ENCODE measurements around the gene PPP2R2C.

The PPP2R2C gene

DNA sequence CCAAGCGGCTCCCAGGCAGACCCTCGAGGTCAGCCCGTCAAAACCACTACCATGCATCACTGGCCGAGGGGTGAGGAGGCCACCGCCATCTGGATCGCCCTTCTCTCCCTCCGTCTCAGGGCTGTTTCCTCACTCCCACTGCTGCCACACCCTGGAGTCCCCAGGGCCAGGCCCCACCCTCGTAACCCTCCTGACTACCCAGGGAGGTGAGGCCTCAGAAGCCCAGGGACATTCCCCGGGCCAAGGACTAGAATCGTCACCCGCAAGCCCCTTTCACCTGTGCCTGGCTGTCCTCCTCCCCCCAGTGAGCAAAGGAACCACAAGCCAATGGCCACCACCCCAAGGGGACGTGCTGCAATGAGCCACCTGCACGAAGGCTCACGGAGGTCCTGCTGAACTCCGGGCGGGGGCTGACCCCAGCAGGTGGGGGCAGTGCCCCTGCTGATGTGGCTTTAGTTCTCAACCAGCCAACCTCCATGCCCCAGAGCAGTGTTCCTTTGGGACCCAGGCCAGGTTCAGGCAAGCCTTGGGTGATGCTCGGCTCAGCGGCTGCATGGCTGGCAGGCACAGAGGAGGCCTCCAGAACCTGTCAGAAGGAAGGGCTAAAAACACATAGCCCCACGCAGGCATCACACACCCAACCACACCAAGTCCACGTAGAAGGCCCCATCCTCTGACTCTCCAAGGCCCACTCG is 23.8 kb downstream of the PPP2R2C start:
- DNase-seq (ENCODE audit: low read depth): no peak

DNA sequence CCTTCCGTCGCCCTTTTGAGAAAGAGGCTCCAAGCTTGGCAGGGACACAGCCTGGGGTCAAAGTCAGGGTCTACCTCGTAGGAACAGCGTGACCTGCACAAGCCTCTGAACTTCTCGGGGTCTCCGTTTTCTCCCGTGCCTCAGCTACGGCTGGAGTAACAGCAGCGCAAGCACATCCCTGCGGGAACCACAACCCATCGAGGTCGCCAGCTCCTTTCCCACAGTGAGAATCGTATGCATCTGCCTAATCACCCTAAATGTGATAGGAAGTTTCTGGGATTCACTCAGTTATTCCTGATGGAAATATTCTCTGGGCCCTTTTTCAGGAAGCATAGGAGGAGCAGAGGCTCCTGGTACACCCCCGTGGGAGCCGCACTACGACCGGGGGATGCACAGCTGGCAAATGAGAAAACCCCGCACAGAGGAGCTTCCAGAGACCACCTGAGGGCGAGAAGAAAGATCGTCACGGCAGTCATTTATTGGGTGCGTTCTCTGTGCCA is 24.7 kb downstream of the PPP2R2C start:
- DNase-seq (ENCODE audit: low read depth): no peak

DNA sequence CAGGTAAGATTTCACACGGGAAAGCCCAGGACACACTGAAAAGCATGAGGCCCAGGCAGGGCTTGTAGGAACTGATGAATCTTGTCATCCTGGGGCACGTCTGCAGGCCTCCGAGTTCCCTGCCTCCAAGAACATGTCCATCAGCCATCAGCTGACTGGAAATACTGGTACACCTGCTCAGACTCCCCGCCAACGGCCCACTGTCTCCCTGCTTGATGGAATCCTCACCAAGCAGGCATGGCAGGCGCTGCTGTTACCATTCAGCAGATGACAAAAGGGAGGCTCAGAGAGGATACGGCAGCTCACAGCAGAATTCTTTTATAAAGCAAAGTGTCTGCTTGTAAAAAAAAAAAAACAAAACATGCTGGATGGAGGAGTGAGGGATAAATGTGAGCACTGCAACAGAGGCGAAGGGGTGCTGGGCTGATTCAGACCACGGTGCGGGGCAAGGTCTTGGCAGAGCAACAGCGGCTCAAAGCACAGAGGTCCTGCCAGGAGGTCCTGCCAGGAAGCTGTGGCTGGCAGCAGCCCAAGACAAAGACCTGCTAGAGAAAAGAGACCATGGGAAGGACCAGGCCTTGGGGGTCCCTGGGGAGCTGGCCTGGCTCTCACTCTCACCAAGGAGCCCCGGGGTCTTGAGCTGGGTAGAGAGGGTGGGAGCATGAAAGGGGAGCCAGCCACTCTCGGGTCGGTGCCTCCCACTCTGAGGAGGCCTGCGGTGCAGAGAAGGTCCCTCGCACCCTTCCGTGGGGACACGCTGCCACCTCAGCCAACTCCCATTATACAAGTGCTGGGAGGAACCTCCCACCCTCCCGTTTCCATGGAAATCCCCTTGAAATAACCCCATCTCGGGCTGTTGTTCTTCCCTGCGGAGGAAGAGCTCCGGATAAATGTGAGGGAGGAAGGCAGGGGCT is 25.6 kb downstream of the PPP2R2C start:
- no peak for DNase-seq (ENCODE audit: low read depth)

DNA sequence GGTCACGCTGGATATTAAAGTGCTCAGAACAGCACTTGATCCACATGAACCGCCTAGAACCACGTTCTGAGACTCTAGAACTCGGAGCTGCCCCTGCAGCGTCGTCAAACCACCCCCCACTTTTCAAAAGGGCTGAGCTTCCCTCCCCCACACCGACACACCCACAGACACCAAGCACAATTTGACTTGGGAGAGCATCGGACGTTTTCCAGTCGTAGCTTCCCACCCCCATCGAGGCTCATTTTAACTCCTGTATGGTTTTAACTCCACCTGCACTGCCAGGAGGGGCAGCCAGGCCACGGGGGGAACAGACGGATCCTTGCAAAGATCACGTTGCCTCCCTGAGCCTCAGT is 26.3 kb downstream of the PPP2R2C start:
- no peak for DNase-seq (ENCODE audit: low read depth)

DNA sequence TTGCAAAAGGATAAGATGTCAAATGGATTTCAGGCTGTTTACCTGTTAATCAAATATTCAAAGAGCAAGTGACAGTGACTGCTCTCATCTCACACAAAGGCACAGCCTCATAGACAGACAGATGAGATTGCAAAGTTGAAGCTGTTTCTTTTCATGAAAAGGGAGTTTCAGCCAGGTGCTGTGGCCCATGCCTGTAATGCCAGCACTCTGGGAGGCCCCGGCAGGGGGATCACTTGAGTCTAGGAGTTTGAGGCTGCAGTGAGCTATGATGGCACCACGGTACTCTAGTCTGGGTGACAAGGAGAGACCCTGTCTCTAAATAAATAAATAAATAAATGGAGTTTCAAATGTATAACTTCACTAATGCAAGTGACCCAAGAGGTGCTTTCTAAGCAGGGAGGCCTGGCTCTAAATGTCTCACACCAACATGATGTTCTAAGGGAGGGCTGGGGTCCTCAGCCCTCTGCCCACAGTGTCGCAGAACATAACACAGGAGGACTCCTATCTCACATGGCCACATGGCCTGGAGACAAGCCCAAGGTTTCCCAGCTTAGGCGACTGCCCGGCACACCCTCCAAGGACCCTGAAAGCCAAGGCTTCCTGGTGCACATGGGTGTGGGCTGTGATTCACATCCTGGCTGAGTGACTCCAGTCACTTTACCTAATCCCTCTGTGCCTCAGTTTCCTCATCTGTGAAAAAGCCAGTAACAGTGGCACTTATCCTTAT is 26.8 kb downstream of the PPP2R2C start:
- no peak for DNase-seq (ENCODE audit: low read depth)

DNA sequence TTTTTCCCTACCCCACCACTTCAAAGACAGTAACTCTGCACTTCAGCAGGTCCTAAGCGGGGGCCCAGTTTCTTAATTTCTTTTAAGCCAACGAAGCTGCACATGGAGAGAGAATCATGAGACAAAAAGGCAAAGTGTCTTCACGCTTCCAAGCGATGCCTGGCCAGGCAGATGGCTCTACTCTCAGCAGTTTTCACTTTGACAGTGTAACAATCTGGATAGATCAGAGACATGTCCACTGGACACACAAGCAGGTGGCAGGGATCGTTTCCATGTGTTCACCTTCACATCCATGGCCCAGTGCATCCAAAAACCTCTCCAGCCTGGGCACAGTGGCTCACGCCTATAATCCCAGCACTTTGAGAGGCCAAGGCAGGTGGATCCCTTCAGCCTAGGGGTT is 27.8 kb downstream of the PPP2R2C start:
- DNase-seq (ENCODE audit: low read depth): no peak

DNA sequence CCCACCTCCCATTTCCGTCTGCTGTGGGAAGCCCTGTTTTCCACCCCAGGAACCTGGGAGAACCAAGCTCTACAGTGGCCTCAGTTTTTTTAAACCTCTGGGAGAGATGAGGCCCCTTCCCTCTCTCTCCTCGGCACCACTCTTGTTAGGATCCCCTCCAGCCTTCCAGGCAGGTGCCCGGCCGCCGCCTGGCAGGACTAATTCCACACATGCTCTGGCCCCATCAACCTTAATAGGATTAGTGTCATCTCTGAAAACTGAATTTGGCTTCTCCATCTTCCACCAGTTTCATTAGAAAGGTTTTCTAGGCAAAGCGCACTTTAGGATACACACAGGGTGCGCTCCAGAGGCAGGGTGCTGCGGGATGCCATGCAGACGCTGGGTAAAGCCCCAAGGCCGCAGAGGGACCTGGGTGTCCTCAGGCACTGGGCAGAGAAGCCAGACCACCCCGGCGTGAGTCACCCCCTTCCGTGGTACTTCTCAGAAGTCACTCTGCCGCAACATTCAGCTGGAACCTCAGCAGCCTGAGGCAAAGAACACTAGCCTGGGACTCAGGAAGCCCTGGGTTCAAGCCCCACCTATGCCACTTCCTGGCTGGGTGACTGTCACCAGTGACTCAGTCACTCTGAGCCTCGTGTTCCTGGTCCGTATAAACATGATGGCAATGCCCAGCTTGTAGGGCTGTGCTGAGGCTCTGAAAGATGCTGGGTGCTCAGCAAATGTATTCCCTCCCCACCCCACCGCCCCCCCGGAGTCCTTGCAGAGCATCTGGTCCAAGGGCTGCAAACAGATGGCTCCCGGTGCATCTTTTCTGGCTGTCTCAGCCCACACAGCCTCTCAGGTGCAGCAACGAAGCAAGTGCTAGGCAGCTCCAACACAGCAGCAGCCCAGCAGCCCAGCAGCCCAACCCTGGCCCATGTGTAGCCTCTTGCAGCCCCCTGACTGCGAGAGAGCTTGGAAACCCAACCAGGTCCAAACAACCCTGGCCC is 29.1 kb downstream of the PPP2R2C start:
- no peak for DNase-seq (ENCODE audit: low read depth)

DNA sequence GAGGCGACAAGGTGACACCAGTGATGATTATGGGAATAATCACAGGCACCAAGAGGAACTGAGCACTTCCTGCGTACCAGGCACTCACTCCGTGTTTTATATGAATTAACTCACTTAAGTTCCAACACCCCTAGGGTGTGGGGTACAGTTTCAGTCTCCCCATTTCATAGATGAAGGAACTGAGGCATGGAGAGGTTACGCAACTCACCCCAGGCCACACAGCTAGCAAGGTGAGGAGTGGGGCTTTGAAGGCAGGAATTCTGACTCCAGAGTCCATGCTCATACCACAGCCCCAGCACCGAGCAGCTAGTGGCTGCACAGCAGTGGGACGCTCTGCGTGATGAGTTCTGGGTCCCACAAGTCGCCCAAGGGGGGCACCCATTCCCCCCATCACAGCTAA is 29.9 kb downstream of the PPP2R2C start:
- no peak for DNase-seq (ENCODE audit: low read depth)

DNA sequence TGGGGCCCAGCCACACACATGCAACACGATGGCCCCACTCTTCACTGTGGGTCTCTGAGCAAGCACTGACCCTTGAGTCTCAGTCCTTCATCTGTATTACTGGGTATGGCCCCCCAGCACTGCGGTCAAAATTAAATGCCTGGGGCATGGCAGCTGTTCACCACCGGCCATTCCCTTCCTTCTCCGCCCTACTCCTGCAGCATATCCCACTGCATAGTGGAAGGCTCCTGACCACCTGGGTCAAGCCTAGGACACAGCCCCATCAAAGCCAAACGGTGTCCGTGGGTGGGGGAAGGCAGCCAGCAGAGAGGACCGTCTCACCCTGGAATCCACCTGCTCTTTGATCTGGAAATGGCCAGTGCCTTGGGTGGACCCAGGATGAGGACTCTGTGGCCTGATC is 30.7 kb downstream of the PPP2R2C start:
- no peak for DNase-seq (ENCODE audit: low read depth)

DNA sequence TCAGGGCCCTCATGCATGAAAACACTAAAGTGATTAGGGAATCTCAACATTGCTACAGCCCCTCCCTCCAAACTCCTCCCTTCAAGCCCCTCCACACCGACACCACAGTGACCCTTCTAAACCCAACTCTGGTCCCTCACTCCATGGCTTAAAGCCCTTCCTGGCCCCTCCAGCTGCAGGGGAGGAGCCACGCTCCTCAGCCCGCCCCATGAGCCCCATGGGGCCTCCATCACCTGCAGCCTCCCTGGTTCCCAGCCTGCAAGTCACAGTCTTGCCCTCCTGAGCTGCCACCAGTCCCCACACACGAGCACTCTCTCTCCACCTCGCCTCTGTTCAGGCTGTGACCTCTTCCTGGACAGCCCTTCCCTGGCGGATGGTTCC is 31.2 kb downstream of the PPP2R2C start:
- no peak for DNase-seq (ENCODE audit: low read depth)

DNA sequence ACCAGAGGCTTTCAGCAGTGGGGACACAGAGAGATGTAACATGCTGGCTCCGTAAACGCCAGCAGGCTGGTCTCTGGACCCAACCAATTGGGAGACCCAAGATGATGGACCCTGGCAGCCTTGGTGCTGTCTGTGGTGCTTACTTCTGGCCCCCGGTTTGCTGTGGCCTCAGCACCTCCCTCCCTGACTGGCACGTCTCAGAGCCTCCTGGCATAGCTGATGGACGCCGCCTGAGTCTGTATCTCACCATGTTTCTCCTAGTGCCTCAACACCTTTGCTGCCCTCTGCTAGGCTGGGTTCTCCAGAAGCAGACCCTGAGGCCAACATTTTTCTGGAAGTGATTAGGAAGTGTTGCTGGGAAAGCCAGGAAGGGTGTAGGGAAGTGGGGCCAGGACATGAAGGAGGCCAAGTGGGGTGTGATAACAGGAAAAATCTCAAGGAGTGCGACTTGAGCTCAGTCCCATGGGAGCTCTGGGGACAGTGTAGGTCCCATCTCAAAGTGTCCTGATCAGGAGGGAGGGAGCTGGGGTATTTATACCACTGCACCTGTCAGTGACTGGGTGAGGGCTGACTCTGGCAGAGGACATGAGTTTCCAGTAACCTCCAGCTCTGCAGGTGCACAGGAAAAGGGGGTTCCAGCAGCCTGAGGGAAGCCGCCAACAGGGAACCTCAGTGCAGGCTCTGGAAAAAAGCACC is 31.8 kb downstream of the PPP2R2C start:
- no peak for DNase-seq (ENCODE audit: low read depth)

DNA sequence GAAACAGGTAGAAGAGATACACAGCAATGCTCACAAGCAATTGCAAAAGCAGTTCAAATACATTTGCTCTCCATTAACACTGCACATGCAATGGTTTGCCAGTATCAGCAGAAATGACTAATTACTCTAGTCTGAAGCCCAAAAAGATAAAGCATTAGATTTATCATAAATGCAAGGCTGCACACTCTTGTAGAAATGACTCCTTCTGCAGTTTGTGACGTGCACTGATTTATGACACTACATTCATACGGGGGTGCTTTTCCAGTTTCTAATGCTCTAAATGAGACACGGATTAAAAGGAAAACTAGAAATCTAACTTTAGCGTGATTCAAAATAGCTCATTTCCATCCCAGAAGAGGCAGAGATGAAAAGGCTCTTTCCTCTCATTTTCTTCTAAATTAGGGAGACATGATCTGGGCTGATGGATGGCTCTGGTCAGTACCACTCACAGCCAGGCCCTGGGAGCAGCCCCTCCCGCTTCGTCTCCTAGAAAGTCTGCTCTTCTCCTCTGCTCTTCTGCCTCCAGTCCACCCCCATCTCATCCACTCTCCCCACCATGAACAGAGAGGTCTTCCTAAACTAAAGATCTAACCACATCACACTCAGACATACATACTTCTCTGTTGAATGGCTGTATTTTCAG is 33.2 kb downstream of the PPP2R2C start:
- no peak for DNase-seq (ENCODE audit: low read depth)

DNA sequence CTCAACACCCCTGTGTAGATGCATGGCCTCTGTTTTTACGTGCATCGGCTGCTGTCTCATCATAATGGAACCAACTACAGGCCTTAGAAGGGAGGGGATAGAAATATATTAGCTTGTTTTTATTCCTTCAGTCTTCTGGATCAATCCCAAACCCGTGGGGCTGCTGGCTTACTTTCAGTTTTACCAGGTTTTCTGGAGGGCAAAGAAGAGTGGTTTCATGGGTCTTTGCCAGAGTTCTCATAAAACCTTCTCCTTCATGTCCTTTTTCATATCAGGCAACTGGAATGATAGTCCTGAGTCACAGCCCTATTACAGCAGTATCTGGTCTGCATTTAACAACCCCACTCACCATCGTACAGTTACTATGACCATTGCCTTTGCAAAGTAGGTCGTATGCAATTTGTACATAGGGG is 34.6 kb downstream of the PPP2R2C start:
- no peak for DNase-seq (ENCODE audit: low read depth)

DNA sequence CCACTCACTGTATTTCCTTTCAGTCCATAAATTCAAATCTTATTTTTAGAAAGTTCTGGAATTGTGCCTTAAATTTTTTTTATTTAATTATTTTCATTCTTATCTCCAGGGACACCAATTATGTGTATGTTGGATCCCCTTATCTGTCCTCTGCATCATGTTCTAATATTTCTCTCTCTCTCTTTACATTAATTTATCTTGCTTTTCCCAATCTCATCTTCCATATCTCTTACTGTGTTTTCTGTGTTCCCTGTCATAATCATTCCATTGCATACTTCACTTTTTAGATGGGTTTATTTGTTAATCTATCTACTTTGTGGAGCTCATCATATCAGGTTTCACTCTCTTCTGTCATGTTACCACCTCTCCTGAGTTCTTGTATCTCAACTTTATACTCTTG is 37.4 kb downstream of the PPP2R2C start:
- DNase-seq (ENCODE audit: low read depth): no peak

DNA sequence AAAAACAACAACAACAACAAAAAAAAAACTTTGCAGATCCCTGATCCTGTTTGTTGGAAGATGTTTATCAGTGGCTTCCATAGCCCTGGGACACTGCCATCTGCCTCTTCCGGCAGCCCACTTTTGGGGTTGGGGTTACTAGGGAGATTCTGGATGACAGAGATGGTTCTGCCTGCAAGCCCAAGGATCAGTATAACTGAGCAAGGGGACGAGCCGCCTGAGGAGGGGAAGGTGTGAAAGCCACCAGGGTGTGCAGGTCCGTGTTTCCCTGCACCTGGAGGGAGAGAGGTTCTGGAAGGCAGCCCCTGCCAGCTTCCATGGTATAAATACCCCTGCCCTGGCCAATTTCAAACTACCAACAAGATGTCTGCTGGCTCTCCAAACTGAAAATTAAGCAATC is 41.5 kb downstream of the PPP2R2C start:
- no peak for DNase-seq (ENCODE audit: low read depth)

DNA sequence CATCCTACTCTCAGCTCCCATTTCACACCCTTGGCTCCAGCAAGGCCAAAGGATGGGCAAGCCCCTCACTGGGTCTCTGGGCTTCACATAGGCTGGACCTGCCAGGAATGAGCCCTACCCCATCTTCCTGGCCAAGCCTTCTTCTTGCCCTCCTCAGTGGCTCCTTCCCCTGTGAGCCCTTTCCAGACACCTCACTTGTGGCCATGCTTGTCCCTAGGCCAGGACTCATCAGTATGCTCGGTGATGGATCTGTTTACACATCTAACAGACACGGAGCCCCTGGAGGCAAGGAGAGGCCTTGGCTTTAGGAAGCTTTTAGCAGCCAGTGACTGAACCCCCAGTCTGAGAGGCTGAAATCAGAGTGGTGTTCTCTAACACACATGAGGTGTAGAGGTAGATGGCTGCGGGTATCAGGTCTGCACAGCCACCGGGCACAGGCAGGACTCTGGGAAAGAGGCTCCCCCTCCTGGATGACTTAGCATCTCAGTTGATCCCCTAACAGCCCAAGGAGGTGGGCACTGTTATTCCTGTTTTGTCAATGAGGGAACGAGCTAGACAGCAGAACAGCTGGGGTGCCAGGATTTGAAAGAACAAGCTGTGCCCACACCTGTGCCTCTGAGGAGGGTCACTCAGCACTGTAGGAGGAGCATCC is 44.8 kb downstream of the PPP2R2C start:
- DNase-seq (ENCODE audit: low read depth): no peak

DNA sequence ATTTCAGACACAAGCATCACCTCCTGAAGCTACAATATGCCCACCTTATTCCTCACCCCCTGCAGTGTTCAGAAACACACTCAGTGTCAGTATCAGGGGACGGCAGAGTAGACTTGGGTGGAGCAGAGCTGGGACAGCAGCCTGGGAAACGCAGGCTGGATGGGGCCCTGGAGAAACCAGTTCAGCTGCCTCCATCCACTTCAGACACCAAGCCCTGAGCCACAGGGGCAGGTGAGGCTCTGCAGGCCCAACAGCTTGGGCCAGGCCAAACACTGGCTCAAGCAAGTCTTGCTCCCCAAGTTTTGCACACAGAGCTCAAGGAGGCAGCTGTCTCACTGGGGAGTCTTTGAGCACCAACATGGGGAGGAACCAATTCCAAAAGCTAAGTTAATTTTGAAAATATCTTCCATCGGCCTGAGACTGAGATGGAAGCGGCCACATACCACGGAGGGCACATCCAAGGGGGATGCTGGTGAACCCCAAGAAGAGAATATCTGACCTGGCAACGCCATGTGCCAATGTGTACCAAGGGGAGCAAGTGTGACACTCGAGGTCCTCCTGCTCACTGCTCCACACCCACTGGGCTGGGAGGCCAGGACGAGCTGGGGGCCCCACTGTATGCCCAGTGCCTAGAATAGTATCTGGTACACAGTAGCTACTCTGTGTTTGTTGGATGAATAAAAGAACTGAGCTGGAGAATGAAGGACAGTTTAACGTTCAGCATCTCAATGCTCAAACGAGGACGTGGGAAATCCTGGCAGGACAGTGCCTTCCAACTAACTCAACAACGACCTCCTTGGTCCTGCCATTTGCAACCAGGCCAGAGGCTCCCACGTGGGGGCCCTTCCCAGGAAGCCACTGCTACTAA is 45.6 kb downstream of the PPP2R2C start:
- no peak for DNase-seq (ENCODE audit: low read depth)

DNA sequence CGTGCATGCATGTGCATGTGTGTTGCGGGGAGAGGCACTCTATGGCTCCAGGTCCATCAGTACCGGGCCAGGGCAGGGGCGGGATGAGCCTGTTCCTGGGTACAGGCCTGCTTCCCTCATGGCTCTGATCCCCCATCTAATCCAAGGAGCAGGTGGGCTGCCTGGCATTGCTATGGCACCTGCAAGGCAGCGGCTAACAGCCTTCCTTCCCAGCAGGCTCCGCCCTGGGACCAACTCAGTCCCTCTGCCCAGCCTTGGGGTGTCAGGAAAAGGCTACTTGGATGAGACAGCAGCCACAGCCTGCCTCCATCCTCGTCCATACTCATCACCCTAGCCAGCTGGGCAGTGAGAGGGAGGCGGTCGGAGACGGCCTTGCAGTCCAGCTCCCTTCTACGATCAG is 46.5 kb downstream of the PPP2R2C start:
- no peak for DNase-seq (ENCODE audit: low read depth)

DNA sequence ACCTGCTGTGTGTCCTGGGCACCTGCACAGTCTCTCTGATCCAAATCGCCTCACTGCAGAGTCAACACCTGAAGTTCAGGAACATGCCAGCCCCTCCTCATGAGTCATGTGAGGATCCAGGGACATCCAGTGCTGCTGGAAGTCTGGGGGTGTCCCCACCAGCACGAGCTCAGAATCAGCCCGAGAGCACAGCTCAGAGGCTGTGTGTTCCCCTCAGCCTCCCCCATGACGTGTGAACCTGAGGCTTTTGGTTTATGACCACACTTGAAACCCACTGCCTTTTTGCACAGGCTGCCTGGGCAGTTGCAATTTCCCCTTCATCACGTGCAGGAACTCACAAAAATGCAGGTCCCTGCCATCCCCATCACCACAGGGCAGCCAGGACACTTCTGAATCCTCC is 47.1 kb downstream of the PPP2R2C start:
- DNase-seq (ENCODE audit: low read depth): no peak

Data from stromal cell of bone marrow (primary cell).